H1 (cell line): Measurements from ENCODE around the gene CAPN8. TPM values are rescaled to one million over a fixed set of nuclear protein-coding genes. Genes with fewer than 3 reads are reported as not detected.

Source experiments
- CTCF ChIA-PET: fragments of 300-600 bp; sonication (Branson Sonifier 250); formaldehyde crosslinking; loops from one replicate; lab custom pipeline; 2021; ENCODE audit not compliant: partially characterized antibody; lab: Charles Lee
- POLR2A ChIA-PET: fragments of 300-600 bp; sonication (Branson Sonifier 250); formaldehyde crosslinking; loops from one replicate; lab custom pipeline; 2021; ENCODE audit warnings: inconsistent platforms; ENCODE audit not compliant: partially characterized antibody; lab: Charles Lee
- DNase-seq, 2 experiments: peaks; one replicate each; pipeline versions ENCODE4 v3.0.0 to v3.0.0-alpha.2; 2010 to 2022; ENCODE audit warnings: low spot score in 2 of 2, low read depth in 1 of 2, mixed read lengths in 1 of 2
- FAIRE-seq: peaks from 2 replicates; lab custom pipeline; 2011; peaks lifted over from hg19 to GRCh38; lab: Jason Lieb, UNC
- H2AFZ ChIP-seq: 2 replicates; pipeline ENCODE4 v1.8.1; 2012; ENCODE audit warnings: low read length, inconsistent platforms
- H2AK5ac ChIP-seq: 2 replicates; pipeline ENCODE4 v1.6.1; 2013; ENCODE audit warnings: low read depth, low read length
- H2BK120ac ChIP-seq: replicated peaks from 2 replicates; pipeline ENCODE3; 2013; ENCODE audit warnings: low read depth, low read length, inconsistent platforms
- H2BK12ac ChIP-seq: 2 replicates; pipeline ENCODE4 v1.6.1; 2013; ENCODE audit warnings: low read depth, low read length
- H2BK15ac ChIP-seq: 2 replicates; pipeline ENCODE4 v1.6.1; 2013; ENCODE audit warnings: low read length
- H2BK20ac ChIP-seq: 2 replicates; pipeline ENCODE4 v1.6.1; 2013; ENCODE audit warnings: low read length
- H2BK5ac ChIP-seq: 2 replicates; pipeline ENCODE4 v1.6.1; 2013; ENCODE audit warnings: low read depth, low read length
- H3K14ac ChIP-seq: 2 replicates; pipeline ENCODE4 v1.6.1; 2013; ENCODE audit warnings: inconsistent platforms; ENCODE audit not compliant: insufficient read length
- H3K18ac ChIP-seq: 2 replicates; pipeline ENCODE4 v1.6.1; 2013; ENCODE audit warnings: low read length; ENCODE audit errors: extremely low read depth
- H3K23ac ChIP-seq: 2 replicates; pipeline ENCODE4 v1.6.1; 2013; ENCODE audit warnings: inconsistent platforms; ENCODE audit not compliant: insufficient read length
- H3K23me2 ChIP-seq: 2 replicates; pipeline ENCODE4 v1.6.1; 2013; ENCODE audit warnings: low read depth, low read length
- H3K27ac ChIP-seq: 2 replicates; pipeline ENCODE4 v1.6.1; 2011; ENCODE audit warnings: low read depth, low read length, inconsistent platforms
- H3K27me3 ChIP-seq, 4 experiments: replicated peaks in 1 of 4; 1 replicate in 1 of 4; 2 replicates in 3 of 4; pipeline versions ENCODE4 v1.6.1 to v1.8.1; 2011 to 2013; ENCODE audit warnings: low read length in 3 of 4, mild to moderate bottlenecking in 3 of 4, inconsistent platforms in 2 of 4, mixed read lengths in 2 of 4, moderate library complexity in 1 of 4; ENCODE audit not compliant: control insufficient read depth in 3 of 4, insufficient read depth in 3 of 4; ENCODE audit errors: extremely low read depth in 1 of 4
- H3K36me3 ChIP-seq, 4 experiments: 2 replicates each; pipeline versions ENCODE4 v1.6.1 to v1.8.1; 2011 to 2013; ENCODE audit warnings: mild to moderate bottlenecking in 4 of 4, low read length in 3 of 4, moderate library complexity in 2 of 4, control low read depth in 1 of 4, inconsistent platforms in 1 of 4; ENCODE audit not compliant: insufficient read depth in 4 of 4, control insufficient read depth in 2 of 4
- H3K4ac ChIP-seq: replicated peaks from 2 replicates; pipeline ENCODE3; 2013; ENCODE audit warnings: low read length, low read depth, mixed read lengths, inconsistent platforms; ENCODE audit not compliant: insufficient read length
- H3K4me1 ChIP-seq, 4 experiments: replicated peaks in 1 of 4; 1 replicate in 1 of 4; 2 replicates in 3 of 4; pipeline versions ENCODE4 v1.6.1 to v1.8.1; 2011 to 2013; ENCODE audit warnings: low read length in 3 of 4, inconsistent platforms in 2 of 4, mixed read lengths in 1 of 4; ENCODE audit not compliant: insufficient read depth in 4 of 4, control insufficient read depth in 3 of 4
- H3K4me2 ChIP-seq, 2 experiments: 2 replicates each; pipeline versions ENCODE4 v1.6.1 to v1.8.1; 2011 to 2013; ENCODE audit warnings: low read depth in 2 of 2, low read length in 2 of 2, control low read depth in 1 of 2, inconsistent platforms in 1 of 2, mild to moderate bottlenecking in 1 of 2; ENCODE audit not compliant: insufficient read depth in 1 of 2
- H3K4me3 ChIP-seq, 4 experiments: fragments of 200-600, 300-600 bp in 1 of 4; sonication (generic), shearing (Covaris generic), sonication (Bioruptor Twin) in 1 of 4; 2 replicates each; pipeline versions ENCODE4 v1.5.1 to v1.8.1; 2011 to 2016; ENCODE audit warnings: low read length in 4 of 4, low read depth in 3 of 4, control low read depth in 2 of 4, inconsistent platforms in 2 of 4, mild to moderate bottlenecking in 2 of 4, mixed read lengths in 1 of 4, moderate library complexity in 1 of 4; ENCODE audit not compliant: insufficient read depth in 2 of 4; ENCODE audit errors: extremely low read depth in 1 of 4
- H3K56ac ChIP-seq: replicated peaks from 2 replicates; pipeline ENCODE3; 2013; ENCODE audit warnings: low read depth, mild to moderate bottlenecking, mixed read lengths, low read length, inconsistent platforms; ENCODE audit not compliant: insufficient read length
- H3K79me1 ChIP-seq: 2 replicates; pipeline ENCODE4 v1.6.1; 2013; ENCODE audit warnings: low read depth, low read length, control low read depth
- H3K79me2 ChIP-seq, 2 experiments: 2 replicates each; pipeline versions ENCODE4 v1.6.1 to v1.8.1; 2012 to 2013; ENCODE audit warnings: low read length in 2 of 2, mild to moderate bottlenecking in 2 of 2, inconsistent platforms in 1 of 2; ENCODE audit not compliant: insufficient read depth in 2 of 2, control insufficient read depth in 1 of 2
- H3K9ac ChIP-seq, 4 experiments: replicated peaks in 1 of 4; 1 replicate in 1 of 4; 2 replicates in 3 of 4; pipeline versions ENCODE4 v1.6.1 to v1.8.1; 2011 to 2013; ENCODE audit warnings: low read depth in 3 of 4, low read length in 3 of 4, control low read depth in 2 of 4, mild to moderate bottlenecking in 2 of 4, moderate library complexity in 2 of 4, inconsistent platforms in 1 of 4; ENCODE audit errors: extremely low read depth in 1 of 4
- H3K9me3 ChIP-seq, 2 experiments: 2 replicates each; pipeline versions ENCODE4 v1.6.1 to v1.8.1; 2012 to 2013; ENCODE audit warnings: mild to moderate bottlenecking in 2 of 2, moderate library complexity in 2 of 2, control low read depth in 1 of 2, inconsistent platforms in 1 of 2, low read depth in 1 of 2, low read length in 1 of 2, mixed read lengths in 1 of 2; ENCODE audit not compliant: insufficient read depth in 2 of 2
- H4K20me1 ChIP-seq, 2 experiments: replicated peaks in 1 of 2; 2 replicates each; pipeline versions ENCODE3 to v1.8.1; 2011 to 2013; ENCODE audit warnings: inconsistent platforms in 2 of 2, low read length in 2 of 2, mild to moderate bottlenecking in 1 of 2; ENCODE audit not compliant: insufficient read depth in 2 of 2, control insufficient read depth in 1 of 2
- H4K5ac ChIP-seq: 2 replicates; pipeline ENCODE4 v1.6.1; 2013; ENCODE audit warnings: low read length, low read depth, mixed read lengths, inconsistent platforms; ENCODE audit not compliant: insufficient read length
- H4K8ac ChIP-seq: 2 replicates; pipeline ENCODE4 v1.8.0; 2013; ENCODE audit warnings: mild to moderate bottlenecking, moderate library complexity, low read length, inconsistent platforms; ENCODE audit not compliant: insufficient read depth; ENCODE audit errors: extremely low read depth
- H4K91ac ChIP-seq: replicated peaks from 2 replicates; pipeline ENCODE3; 2013; ENCODE audit warnings: low read length, mixed read lengths, inconsistent platforms; ENCODE audit not compliant: insufficient read length
- BACH1 ChIP-seq: IDR thresholded peaks from 2 replicates; pipeline ENCODE4 v1.6.1; 2012; ENCODE audit warnings: low read length, improper control_type of control experiment
- CTBP2 ChIP-seq: IDR thresholded peaks from 2 replicates; pipeline ENCODE4 v1.7.0; 2011; ENCODE audit warnings: borderline replicate concordance, mild to moderate bottlenecking, moderate library complexity, mixed read lengths, low read length; ENCODE audit not compliant: insufficient read depth, insufficient read length
- E2F6 ChIP-seq: IDR thresholded peaks from 2 replicates; pipeline ENCODE4 v1.6.1; 2012; ENCODE audit warnings: inconsistent platforms
- FOSL1 ChIP-seq: IDR thresholded peaks from 2 replicates; pipeline ENCODE4 v1.6.1; 2011; ENCODE audit warnings: mild to moderate bottlenecking, low read depth, low read length, moderate library complexity; ENCODE audit not compliant: insufficient read depth
- RBBP5 ChIP-seq: IDR thresholded peaks from 2 replicates; pipeline ENCODE4 v1.7.1; 2012; ENCODE audit warnings: low read depth, mild to moderate bottlenecking, inconsistent platforms, low read length, moderate library complexity, borderline replicate concordance
- SIX5 ChIP-seq: IDR thresholded peaks from 2 replicates; pipeline ENCODE4 v1.6.1; 2011; ENCODE audit warnings: mild to moderate bottlenecking, low read depth, low read length
- TAF1 ChIP-seq: IDR thresholded peaks from 2 replicates; pipeline ENCODE4 v1.6.1; 2011; ENCODE audit warnings: mild to moderate bottlenecking, low read depth, low read length
- WGBS, 2 experiments: shearing (Covaris generic) in 1 of 2; methylation state at CpG; one replicate each; pipeline versions ENCODE4 v1.1.6 to v1.1.7; 2013 to 2015; ENCODE audit warnings: low lambda C conversion rate in 2 of 2, mixed read lengths in 2 of 2, inconsistent platforms in 1 of 2, low coverage in 1 of 2, missing lambda C conversion rate in 1 of 2; ENCODE audit not compliant: insufficient replicate concordance in 2 of 2, insufficient coverage in 1 of 2, insufficient read length in 1 of 2; ENCODE audit errors: extremely low coverage in 1 of 2, missing lambda C conversion rate in 1 of 2; 5-methylcytosine and 5-hydroxymethylcytosine counted together
- polyA plus RNA-seq, 7 experiments: library from polyadenylated mRNA; depleted of rRNA in 3 of 7; stranded (reverse) in 5 of 7; unstranded in 2 of 7; fragments of >200 nt in 5 of 7; fragments of 200-250 nt in 2 of 7; gene quantifications; 1 replicate in 5 of 7; 2 replicates in 1 of 7; 4 replicates in 1 of 7; pipeline versions ENCODE4 v1.2.1 to v1.2.3, GENCODE V29; 2011 to 2013; ENCODE audit warnings: missing spikeins in 2 of 7, mixed read lengths in 2 of 7
- total RNA-seq: library from RNA; stranded (reverse); fragmentation: NEBNext Ultra II Directional; extraction: Animal tissue kit (Norgen Biotek cat#: 25700); gene quantifications from 2 replicates; pipeline ENCODE4 v1.2.1, GENCODE V29; 2021

CAPN8 gene
- total and polyA plus RNA-seq, 2 of the 8 experiments (the other 6 are each of a cell fraction or from before 2014, with no cell fraction given) = 0.20 to 0.26 TPM

DNA sequence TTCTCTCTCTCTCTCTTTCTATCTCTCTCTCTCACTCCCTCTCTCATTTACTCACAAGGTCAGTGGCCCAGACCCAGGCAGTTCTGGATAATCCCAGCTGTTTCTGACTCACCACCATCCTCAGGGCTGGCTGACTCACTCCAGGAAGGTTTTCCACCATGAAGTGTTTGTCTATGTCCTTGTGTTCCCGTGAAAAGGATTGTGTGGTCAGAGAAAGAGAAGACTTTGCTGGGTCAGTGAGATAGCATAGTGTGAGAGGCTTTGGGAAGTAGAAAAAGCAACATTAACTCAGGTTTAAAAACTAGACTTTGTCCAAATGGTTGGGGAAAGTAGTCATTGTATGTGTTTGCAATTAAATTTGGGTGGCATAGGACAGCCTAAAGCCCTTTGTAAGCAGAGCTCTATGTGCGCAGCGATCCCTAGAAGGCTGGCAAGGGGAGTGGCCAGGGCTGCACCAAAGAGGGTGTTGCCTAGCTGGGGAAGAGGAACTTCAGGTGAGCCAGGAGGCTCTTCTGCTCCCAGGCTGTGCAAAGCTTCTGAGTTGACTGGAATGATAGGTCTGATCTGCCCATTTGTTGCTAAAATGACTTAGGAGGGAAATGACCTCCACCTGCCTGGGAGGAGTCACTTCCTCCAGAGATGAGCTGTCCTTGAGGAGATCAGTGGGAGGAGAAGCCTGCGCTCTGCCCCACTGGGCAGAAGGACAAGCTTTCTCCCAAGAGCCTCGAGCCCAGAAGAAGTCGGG, 41.9 kb upstream of the CAPN8 start:
- H3K4ac ChIP-seq = no peak overlapping the region
- no peak for FAIRE-seq
- H4K20me1 ChIP-seq = no peaks in the 10 kb centered on the region
- no peak overlapping the region for H3K27ac ChIP-seq
- peaks cover under 1% of the 10 kb centered on the region; the same call in 1 of the 2 replicates for H3K23me2 ChIP-seq
- peak overlapping the region; percentile 16; the same call in 1 of the 2 replicates for H2BK5ac ChIP-seq
- no peak overlapping the region for H3K4me2 ChIP-seq
- peak overlapping the region; percentile 63; the same call in 1 of the 2 replicates for H2AFZ ChIP-seq
- H3K4me1 ChIP-seq = peaks cover 0 to 3% (median 0%) of the 10 kb centered on the region in 4 experiments; a peak in 3 of 7 replicates
- no peak overlapping the region for H2BK12ac ChIP-seq
- H3K27me3 ChIP-seq = peaks cover 0 to 10% (median 5%) of the 10 kb centered on the region in 4 experiments; a peak in 4 of 7 replicates
- H3K23ac ChIP-seq = no peak overlapping the region
- WGBS, 2 experiments = 87% methylated on average over 6 of the region's 6 CpGs; no CpG with 5 or more reads in 1 of the 2 experiments
- no peak overlapping the region for H2BK120ac ChIP-seq
- no peak overlapping the region for H2BK20ac ChIP-seq
- no peak overlapping the region for H4K5ac ChIP-seq
- no peaks in the 10 kb centered on the region for H3K79me2 ChIP-seq
- H3K9me3 ChIP-seq = no peaks in the 10 kb centered on the region
- no peaks in the 10 kb centered on the region for H3K79me1 ChIP-seq
- no peak for DNase-seq
- H4K8ac ChIP-seq = no peak overlapping the region
- H3K36me3 ChIP-seq = no peaks in the 10 kb centered on the region
- CTCF ChIA-PET = interaction anchor here (0.8 to 5.6 kb wide), 12 partner anchors 9 to 151 kb away, joined by 3 to 62 read pairs (median 4); no protein-coding TSS in a partner anchor
- H3K56ac ChIP-seq = no peak overlapping the region
- H3K18ac ChIP-seq = no peak overlapping the region; the same call in 1 of the 2 replicates
- H2BK15ac ChIP-seq = no peak overlapping the region
- no peak for TF ChIP-seq CTBP2
- no peak for TF ChIP-seq RBBP5
- no peak for TF ChIP-seq FOSL1
- TF ChIP-seq SIX5 = no peak
- no peak for TF ChIP-seq BACH1
- TF ChIP-seq E2F6 = no peak
- no peak for TF ChIP-seq TAF1
- H4K91ac ChIP-seq = no peak overlapping the region
- POLR2A ChIA-PET = interaction anchor here (1.0 to 1.5 kb wide), 3 partner anchors 10 to 139 kb away, joined by 3 read pairs; partner anchors contain the start of gene TP53BP2
- no peak overlapping the region for H3K14ac ChIP-seq
- no peak overlapping the region for H3K4me3 ChIP-seq
- no peak overlapping the region for H3K9ac ChIP-seq
- H2AK5ac ChIP-seq = 0 out of 2 replicates have a peak overlapping the region, but pooled peaks have one; percentile 34
